ENCODE measurements around the gene ELOVL3.

The ELOVL3 gene

DNA sequence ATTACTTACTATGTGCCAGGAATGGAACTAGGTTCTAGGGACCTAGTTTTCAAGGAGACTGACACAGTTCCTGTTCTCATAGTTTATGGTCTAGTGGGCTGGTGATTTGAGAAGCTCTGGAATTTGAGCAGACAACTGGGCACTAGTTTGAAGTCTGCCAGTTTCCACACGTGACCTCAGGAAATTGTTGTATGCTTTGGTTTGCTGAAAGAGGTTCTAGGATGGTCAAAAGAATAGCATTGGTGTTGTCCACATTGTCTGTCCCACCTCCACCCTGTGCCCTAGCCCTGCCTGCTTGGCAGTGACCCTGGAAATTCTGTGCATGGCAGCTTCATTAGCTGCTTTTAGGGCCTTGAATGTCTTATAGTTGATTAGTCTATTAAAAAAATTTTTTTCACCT lies 48.0 kb downstream of the ELOVL3 start:
- TF ChIP-seq, protein P1, sequence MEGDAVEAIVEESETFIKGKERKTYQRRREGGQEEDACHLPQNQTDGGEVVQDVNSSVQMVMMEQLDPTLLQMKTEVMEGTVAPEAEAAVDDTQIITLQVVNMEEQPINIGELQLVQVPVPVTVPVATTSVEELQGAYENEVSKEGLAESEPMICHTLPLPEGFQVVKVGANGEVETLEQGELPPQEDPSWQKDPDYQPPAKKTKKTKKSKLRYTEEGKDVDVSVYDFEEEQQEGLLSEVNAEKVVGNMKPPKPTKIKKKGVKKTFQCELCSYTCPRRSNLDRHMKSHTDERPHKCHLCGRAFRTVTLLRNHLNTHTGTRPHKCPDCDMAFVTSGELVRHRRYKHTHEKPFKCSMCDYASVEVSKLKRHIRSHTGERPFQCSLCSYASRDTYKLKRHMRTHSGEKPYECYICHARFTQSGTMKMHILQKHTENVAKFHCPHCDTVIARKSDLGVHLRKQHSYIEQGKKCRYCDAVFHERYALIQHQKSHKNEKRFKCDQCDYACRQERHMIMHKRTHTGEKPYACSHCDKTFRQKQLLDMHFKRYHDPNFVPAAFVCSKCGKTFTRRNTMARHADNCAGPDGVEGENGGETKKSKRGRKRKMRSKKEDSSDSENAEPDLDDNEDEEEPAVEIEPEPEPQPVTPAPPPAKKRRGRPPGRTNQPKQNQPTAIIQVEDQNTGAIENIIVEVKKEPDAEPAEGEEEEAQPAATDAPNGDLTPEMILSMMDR (conservative IDR thresholded peaks at IDR 0.05; ENCODE audit: low read depth) = no peak
- ChIA-PET POLR2A (ENCODE audit: low non-redundant PET) (no interaction called here), CTCF (no interaction called here)
- no peak overlapping the region for H3K27ac ChIP-seq
- DNase-seq (ENCODE audit: low spot score) = no peak

DNA sequence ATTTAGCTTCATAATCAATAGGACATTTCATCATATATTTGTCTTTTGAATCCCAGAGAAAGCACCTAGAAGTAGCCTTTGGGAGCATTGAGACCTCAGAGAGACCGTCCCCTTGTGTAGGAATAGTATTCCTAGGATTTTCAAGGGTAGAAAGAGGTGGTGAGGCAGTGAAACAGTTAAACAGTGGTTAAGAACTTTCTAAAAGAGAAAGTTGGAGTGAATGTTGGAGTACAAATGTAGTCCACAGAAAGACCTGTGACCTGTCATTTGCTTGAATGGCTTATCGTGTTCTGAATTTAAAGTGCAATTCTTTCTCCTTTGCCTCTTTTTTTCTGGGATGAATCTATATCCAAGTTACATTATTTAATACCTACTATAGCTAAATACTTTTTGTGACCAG lies 49.2 kb downstream of the ELOVL3 start:
- CTCF ChIA-PET = interaction anchor here (0.6 kb wide), 1 partner anchor 124 kb away, joined by 5 read pairs; no protein-coding TSS in a partner anchor
- POLR2A ChIA-PET (ENCODE audit: low non-redundant PET) = no interaction called here
- no peak for DNase-seq (ENCODE audit: low spot score)
- TF ChIP-seq, protein P1 (conservative IDR thresholded peaks at IDR 0.05; ENCODE audit: low read depth) = no peak
- no peak overlapping the region for H3K27ac ChIP-seq

DNA sequence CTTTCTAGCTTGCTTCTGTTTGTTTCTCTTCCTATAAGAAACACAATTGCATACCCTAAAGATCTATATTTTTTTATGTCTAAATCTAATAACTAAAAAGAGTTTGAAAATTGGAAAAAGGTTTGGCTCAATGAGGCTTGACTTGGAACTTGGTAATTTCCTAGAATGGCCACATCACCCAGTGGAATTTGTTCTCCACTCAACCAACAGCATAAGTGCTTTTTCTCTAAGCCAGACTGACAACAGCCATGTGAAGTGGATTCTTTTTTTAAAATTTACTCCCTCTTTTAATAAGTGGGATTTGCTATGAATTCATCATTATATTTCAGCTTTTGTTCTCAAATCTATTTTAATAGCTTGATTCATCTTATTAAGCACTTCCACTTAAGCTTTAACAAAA lies 53.0 kb downstream of the ELOVL3 start:
- ChIA-PET POLR2A (ENCODE audit: low non-redundant PET) (no interaction called here), CTCF (interaction anchor here (0.5 to 0.7 kb wide), 2 partner anchors 24 to 67 kb away, joined by 3 read pairs; no protein-coding TSS in a partner anchor)
- TF ChIP-seq, protein P1 (conservative IDR thresholded peaks at IDR 0.05; ENCODE audit: low read depth) = no peak

More for the DNA sequence above, 53.0 kb downstream of the ELOVL3 start:
- H3K27ac ChIP-seq = no peak overlapping the region
- DNase-seq (ENCODE audit: low spot score) = no peak

Measured in RWPE1 (cell line).